Tibial nerve (tissue), 4 donors: ENCODE measurements around the gene PARP3. TPM values are rescaled to one million over a fixed set of nuclear protein-coding genes. Genes with fewer than 3 reads are reported as not detected.

Source experiments
- DNase-seq, 2 donors: peaks; one replicate each; pipeline ENCODE4 v3.0.0-alpha.2; 2019; ENCODE audit warnings: low spot score in 2 of 2
- H3K27ac ChIP-seq, 4 donors: fragments of 200-600 bp; sonication (generic) in 3 of 4; one replicate each; pipeline ENCODE4 v1.5.1; 2017 to 2019; ENCODE audit warnings: mild to moderate bottlenecking in 1 of 4
- H3K27me3 ChIP-seq, 2 donors: fragments of 200-600 bp; sonication (generic) in 1 of 2; one replicate each; pipeline versions ENCODE4 v1.5.1 to v1.6.0; 2017 to 2019
- H3K36me3 ChIP-seq, 3 donors: fragments of 200-600 bp; sonication (generic); one replicate each; pipeline ENCODE4 v1.5.1; 2018 to 2019
- H3K4me1 ChIP-seq, 4 donors: fragments of 200-600 bp; sonication (generic) in 3 of 4; one replicate each; pipeline ENCODE4 v1.5.1; 2017 to 2019
- H3K4me3 ChIP-seq, 4 donors: fragments of 200-600 bp; sonication (generic) in 3 of 4; one replicate each; pipeline ENCODE4 v1.5.1; 2017 to 2019; ENCODE audit warnings: mild to moderate bottlenecking in 1 of 4, moderate library complexity in 1 of 4
- H3K9me3 ChIP-seq, 4 donors: fragments of 200-600 bp; sonication (generic) in 3 of 4; one replicate each; pipeline ENCODE4 v1.5.1; 2017 to 2019
- CTCF ChIP-seq, 5 experiments: fragments of 200-600 bp in 3 of 5; fragments of 450-650 bp in 2 of 5; sonication (generic) in 3 of 5; IDR thresholded peaks; one replicate each; pipeline ENCODE4 v1.5.1; 2016 to 2019; ENCODE audit warnings: antibody characterized with exemption in 5 of 5, mild to moderate bottlenecking in 3 of 5, moderate library complexity in 2 of 5
- EP300 ChIP-seq, 2 donors: sonication (generic); formaldehyde crosslinking; IDR thresholded peaks; one replicate each; pipeline ENCODE4 v1.6.1; 2017; ENCODE audit warnings: antibody characterized with exemption in 2 of 2, mild to moderate bottlenecking in 1 of 2
- POLR2A ChIP-seq, 2 donors: fragments of 450-650 bp; IDR thresholded peaks; one replicate each; pipeline ENCODE4 v1.6.1; 2017; ENCODE audit warnings: antibody characterized with exemption in 2 of 2, mild to moderate bottlenecking in 2 of 2, moderate library complexity in 2 of 2
- WGBS, 2 donors: methylation state at CpG; one replicate each; pipeline ENCODE4 v1.1.5; 2018; 5-methylcytosine and 5-hydroxymethylcytosine counted together
- total RNA-seq, 4 donors: library from RNA; depleted of rRNA; stranded (reverse); fragments of >200 nt; gene quantifications; one replicate each; pipeline ENCODE4 v1.1.0, GENCODE V29; 2016

PARP3 gene
- total RNA-seq, 4 donors from 2014 or later = 19.9 to 55.9 (median 40.6) TPM

- Histone ChIP-seq H3K9me3 (no peaks in the 10 kb centered on the region), H3K27ac (peak within 1 kb of the TSS; percentile 81 to 96 (median 93)), H3K4me3 (peak within 1 kb of the TSS; percentile 53 to 76 (median 60)), H3K36me3 (peaks cover 0 to 35% (median 0%) of the 10 kb centered on the region in 3 donors), H3K27me3 (no peaks in the 10 kb centered on the region), H3K4me1 (peaks cover 0 to 42% (median 20%) of the 10 kb centered on the region in 4 donors)
- DNase-seq = peak; percentile 67 to 68
- TF ChIP-seq EP300 (IDR thresholded peaks at IDR 0.05) (peak in 1 of 2 donors; percentile 71), POLR2A (IDR thresholded peaks at IDR 0.05) (peak in 1 of 2 donors; percentile 68), CTCF (IDR thresholded peaks at IDR 0.05) (peak in 1 of 5 experiments; percentile 8)
- 1 to 4% methylated on average over 9 to 54 of the region's 68 CpGs for WGBS, 2 donors
Observed at GRCh38 chr3:51982838-51983577, 40.8 kb downstream of the PARP3 start, which contains the start of gene ACY1. TSS of gene ACY1 (plus strand) at chr3:51983535. CDS start at chr3:51984065, 530 bp downstream.

GRCh38 chr3:51983578-51984268 is 41.6 kb downstream of the PARP3 start:
- TF ChIP-seq POLR2A (IDR thresholded peaks at IDR 0.05) (no peak), CTCF (IDR thresholded peaks at IDR 0.05) (no peak), EP300 (IDR thresholded peaks at IDR 0.05) (no peak)
- no peak for DNase-seq
- Histone ChIP-seq H3K27ac (peak overlapping the region; percentile 81 to 96 (median 93)), H3K27me3 (no peaks in the 10 kb centered on the region), H3K4me1 (peaks cover 0 to 42% (median 20%) of the 10 kb centered on the region in 4 donors), H3K36me3 (peaks cover 0 to 40% (median 0%) of the 10 kb centered on the region in 3 donors), H3K9me3 (no peaks in the 10 kb centered on the region), H3K4me3 (peak overlapping the region; percentile 53 to 76 (median 60))
- WGBS, 2 donors = 61 to 68% methylated on average over 20 to 22 of the region's 22 CpGs

GRCh38 chr3:51984269-51984647 is 42.1 kb downstream of the PARP3 start:
- Histone ChIP-seq H3K4me1 (peaks cover 0 to 42% (median 20%) of the 10 kb centered on the region in 4 donors), H3K9me3 (no peaks in the 10 kb centered on the region), H3K27ac (peak overlapping the region in 3 of 4 donors; percentile 93 to 96 (median 93)), H3K27me3 (no peaks in the 10 kb centered on the region), H3K36me3 (peaks cover 0 to 46% (median 0%) of the 10 kb centered on the region in 3 donors), H3K4me3 (peak overlapping the region in 1 of 4 donors; percentile 59)
- TF ChIP-seq EP300 (IDR thresholded peaks at IDR 0.05) (no peak), CTCF (IDR thresholded peaks at IDR 0.05) (no peak), POLR2A (IDR thresholded peaks at IDR 0.05) (no peak)
- no peak for DNase-seq

- TF ChIP-seq EP300 (IDR thresholded peaks at IDR 0.05) = no peak
- no peak for TF ChIP-seq CTCF (IDR thresholded peaks at IDR 0.05)
- no peak for TF ChIP-seq POLR2A (IDR thresholded peaks at IDR 0.05)
- 85 to 86% methylated on average over 6 of the region's 6 CpGs for WGBS, 2 donors
- H3K27ac ChIP-seq = peak overlapping the region in 2 of 4 donors; percentile 93
- no peaks in the 10 kb centered on the region for H3K27me3 ChIP-seq
- no peak for DNase-seq
- H3K4me3 ChIP-seq = no peak overlapping the region
- no peaks in the 10 kb centered on the region for H3K9me3 ChIP-seq
- peaks cover 0 to 42% (median 0%) of the 10 kb centered on the region in 3 donors for H3K36me3 ChIP-seq
- peaks cover 0 to 42% (median 20%) of the 10 kb centered on the region in 4 donors for H3K4me1 ChIP-seq
Observed at GRCh38 chr3:51985063-51985462, 42.9 kb downstream of the PARP3 start.
